Measurements from ENCODE around the gene PUM2. TPM values are rescaled to one million over a fixed set of nuclear protein-coding genes. Genes with fewer than 3 reads are reported as not detected.

PUM2 gene
- total and polyA plus RNA-seq, 12 donors = 12.4 to 79.1 (median 67.6) TPM

- Histone ChIP-seq H3K9me3 (no peaks in the 10 kb centered on the region), H3K36me3 (peaks cover 0 to 100% (median 8%) of the 10 kb centered on the region in 9 donors), H3K27ac (no peak overlapping the region), H3K4me1 (peaks cover 0 to 4% (median 0%) of the 10 kb centered on the region in 9 donors), H3K27me3 (no peaks in the 10 kb centered on the region), H3K4me3 (no peak overlapping the region)
- TF ChIP-seq CTCF (IDR thresholded peaks at IDR 0.05) = no peak
- DNase-seq = no peak
- 85 to 96% methylated on average over 1 of the region's 1 CpG for WGBS, 2 donors
- intact Hi-C loops (cut with DNase I) = no loop called here
- no peak for ATAC-seq
These were observed 46.2 kb downstream of the PUM2 start for GRCh38 chr2:20304411-20304810.

GRCh38 chr2:20303966-20304365 lies 46.7 kb downstream of the PUM2 start:
- peaks cover 0 to 4% (median 0%) of the 10 kb centered on the region in 9 donors for H3K4me1 ChIP-seq
- H3K27ac ChIP-seq = no peak overlapping the region
- no peaks in the 10 kb centered on the region for H3K27me3 ChIP-seq
- intact Hi-C loops (cut with DNase I) = no loop called here
- no peaks in the 10 kb centered on the region for H3K9me3 ChIP-seq
- no peak overlapping the region for H3K4me3 ChIP-seq
- ATAC-seq (no peak), DNase-seq (no peak)
- WGBS, 2 donors = 95 to 97% methylated on average over 1 of the region's 1 CpG
- TF ChIP-seq CTCF (IDR thresholded peaks at IDR 0.05) = no peak
- H3K36me3 ChIP-seq = peaks cover 0 to 100% (median 9%) of the 10 kb centered on the region in 9 donors

DNA sequence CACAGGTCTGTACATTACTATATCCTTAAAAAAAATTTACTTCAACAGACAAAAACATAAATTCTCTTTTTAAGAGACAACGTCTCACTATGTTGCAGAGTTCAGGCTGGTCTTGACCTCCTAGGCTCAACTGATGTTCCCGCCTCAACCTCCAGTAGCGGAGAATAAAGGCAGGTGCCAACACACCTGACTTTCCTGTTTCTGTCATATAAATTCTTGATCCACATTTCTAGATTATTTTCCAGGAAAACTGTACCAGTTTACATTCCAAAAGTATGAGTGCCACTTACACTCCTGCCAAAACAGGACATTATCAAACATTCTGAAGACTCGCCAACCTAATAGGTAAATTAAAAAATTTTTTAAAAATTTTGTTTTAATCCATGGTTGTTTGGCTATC lies 48.6 kb downstream of the PUM2 start:
- intact Hi-C loops (cut with DNase I) = no loop called here

GRCh38 chr2:20300656-20301055 lies 50.0 kb downstream of the PUM2 start:
- Histone ChIP-seq H3K4me3 (no peak overlapping the region), H3K36me3 (peaks cover 0 to 100% (median 23%) of the 10 kb centered on the region in 9 donors), H3K27ac (no peak overlapping the region), H3K27me3 (no peaks in the 10 kb centered on the region), H3K9me3 (no peaks in the 10 kb centered on the region), H3K4me1 (peaks cover 0 to 4% (median 0%) of the 10 kb centered on the region in 9 donors)
- intact Hi-C loops (cut with DNase I) = no loop called here
- ATAC-seq = no peak
- 95 to 96% methylated on average over 5 of the region's 5 CpGs for WGBS, 2 donors
- DNase-seq = no peak
- TF ChIP-seq CTCF (IDR thresholded peaks at IDR 0.05) = no peak

More for the DNA sequence above, 48.6 kb downstream of the PUM2 start:
- Histone ChIP-seq H3K9me3 (no peaks in the 10 kb centered on the region), H3K4me1 (peaks cover 0 to 4% (median 0%) of the 10 kb centered on the region in 9 donors), H3K27ac (no peak overlapping the region), H3K27me3 (no peaks in the 10 kb centered on the region), H3K36me3 (peaks cover 0 to 100% (median 19%) of the 10 kb centered on the region in 9 donors), H3K4me3 (no peak overlapping the region)
- TF ChIP-seq CTCF (IDR thresholded peaks at IDR 0.05) = no peak
- WGBS, 2 donors = 93 to 94% methylated on average over 4 of the region's 4 CpGs
- ATAC-seq = no peak
- DNase-seq = no peak
